Common myeloid progenitor, CD34-positive (primary cell): ENCODE measurements around the gene INTS11.

Experiments used
- CTCF ChIA-PET: fragments of 350-600 bp; sonication (Branson Sonifier 250); formaldehyde crosslinking; loops from one replicate; lab custom pipeline; 2021; ENCODE audit warnings: antibody characterized with exemption; lab: Charles Lee
- POLR2A ChIA-PET: fragments of 350-600 bp; sonication (Branson Sonifier 250); formaldehyde crosslinking; loops from one replicate; lab custom pipeline; 2021; ENCODE audit warnings: antibody characterized with exemption; lab: Charles Lee
- DNase-seq, 3 donors: peaks; one replicate each; pipeline versions ENCODE4 v3.0.0 to v3.0.0-alpha.2; 2013
- H3K27ac ChIP-seq, 2 experiments: 1 replicate in 1 of 2; 2 replicates in 1 of 2; pipeline ENCODE4 v1.7.0; 2013; ENCODE audit warnings: inconsistent platforms in 2 of 2, low read length in 2 of 2, mild to moderate bottlenecking in 2 of 2, low read depth in 1 of 2, moderate library complexity in 1 of 2; ENCODE audit not compliant: severe bottlenecking in 2 of 2, insufficient read depth in 1 of 2, poor library complexity in 1 of 2
- H3K27me3 ChIP-seq, 5 experiments: replicated peaks in 2 of 5; 1 replicate in 3 of 5; 2 replicates in 2 of 5; pipeline versions ENCODE4 v1.6.1 to v1.7.0; 2013; ENCODE audit warnings: low read length in 4 of 5, mild to moderate bottlenecking in 2 of 5, moderate library complexity in 2 of 5, inconsistent platforms in 1 of 5; ENCODE audit not compliant: insufficient read depth in 5 of 5, control insufficient read depth in 4 of 5
- H3K36me3 ChIP-seq, 4 experiments: 1 replicate in 2 of 4; 2 replicates in 2 of 4; pipeline versions ENCODE4 v1.6.1 to v1.7.0; 2013; ENCODE audit warnings: low read length in 3 of 4, control low read depth in 1 of 4, mild to moderate bottlenecking in 1 of 4; ENCODE audit not compliant: control insufficient read depth in 4 of 4, insufficient read depth in 4 of 4
- H3K4me1 ChIP-seq, 4 experiments: 1 replicate in 3 of 4; 2 replicates in 1 of 4; pipeline versions ENCODE4 v1.6.1 to v1.7.1; 2013; ENCODE audit warnings: low read length in 3 of 4, mild to moderate bottlenecking in 3 of 4, control low read depth in 1 of 4, inconsistent platforms in 1 of 4, moderate library complexity in 1 of 4; ENCODE audit not compliant: control insufficient read depth in 4 of 4, insufficient read depth in 4 of 4; ENCODE audit errors: control extremely low read depth in 1 of 4
- H3K4me3 ChIP-seq, 7 experiments: 1 replicate in 4 of 7; 2 replicates in 3 of 7; pipeline versions ENCODE4 v1.5.1 to v1.7.0; 2013; ENCODE audit warnings: mild to moderate bottlenecking in 7 of 7, low read length in 6 of 7, moderate library complexity in 6 of 7, inconsistent platforms in 2 of 7, low read depth in 2 of 7, control low read depth in 1 of 7; ENCODE audit not compliant: insufficient read depth in 4 of 7, control insufficient read depth in 1 of 7; ENCODE audit errors: extremely low read depth in 1 of 7
- H3K9me3 ChIP-seq, 5 experiments: 1 replicate in 4 of 5; 2 replicates in 1 of 5; pipeline versions ENCODE4 v1.6.1 to v1.7.1; 2013; ENCODE audit warnings: low read length in 4 of 5, mild to moderate bottlenecking in 2 of 5, inconsistent platforms in 1 of 5, low read depth in 1 of 5, moderate library complexity in 1 of 5; ENCODE audit not compliant: control insufficient read depth in 4 of 5, insufficient read depth in 2 of 5; ENCODE audit errors: control extremely low read depth in 1 of 5
- WGBS: methylation state at CpG from one replicate; pipeline ENCODE4 v1.1.5; 2013; ENCODE audit not compliant: insufficient coverage; 5-methylcytosine and 5-hydroxymethylcytosine counted together

Gene INTS11

DNA sequence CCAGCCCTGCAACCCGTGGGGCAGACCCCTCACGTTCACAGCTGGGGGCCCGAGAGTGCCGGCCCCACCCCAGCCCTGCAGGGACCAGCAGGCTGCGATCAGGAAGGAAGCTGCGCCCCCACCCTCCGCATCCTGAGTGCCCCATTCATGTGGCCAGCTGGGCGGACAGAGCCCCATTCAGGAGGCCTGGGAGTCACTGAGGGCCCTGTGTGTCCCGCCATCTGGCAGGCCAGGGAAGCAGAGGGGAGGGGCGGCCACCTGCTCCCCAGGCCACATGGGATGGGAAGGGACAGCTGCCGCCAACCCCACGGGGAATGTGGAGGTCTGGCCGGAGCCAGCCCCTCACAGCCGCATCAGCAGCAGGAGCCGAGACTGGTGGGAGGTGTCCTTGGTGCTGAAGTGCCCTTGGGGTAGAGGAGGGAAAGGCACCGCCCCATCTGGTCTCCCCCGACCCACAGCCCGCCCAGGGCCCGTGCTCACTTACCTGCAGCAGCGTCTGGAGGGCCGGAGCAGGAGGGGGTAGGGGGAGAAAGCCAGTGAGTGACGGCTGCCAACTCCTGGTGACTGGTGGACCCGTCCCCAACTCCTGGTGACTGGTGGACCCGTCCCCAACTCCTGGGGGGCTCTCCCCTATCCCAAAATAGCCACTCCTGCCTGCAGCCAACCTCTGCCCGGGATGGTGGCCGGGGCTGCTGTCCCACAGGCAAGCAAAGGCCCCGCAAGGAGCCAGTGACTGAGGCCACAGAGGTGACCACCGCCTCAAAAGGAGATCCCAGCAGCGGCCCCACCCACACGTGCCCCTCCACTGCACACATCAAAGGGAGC, 25.4 kb downstream of the INTS11 start:
- no peaks in the 10 kb centered on the region for H3K27me3 ChIP-seq
- ChIA-PET POLR2A (no interaction called here), CTCF (interaction anchor here (1.1 kb wide), 1 partner anchor 22 kb away, joined by 3 read pairs; no protein-coding TSS in a partner anchor)
- H3K27ac ChIP-seq: no peak overlapping the region
- peaks cover 0 to 25% (median 11%) of the 10 kb centered on the region in 4 experiments for H3K36me3 ChIP-seq
- H3K9me3 ChIP-seq: no peaks in the 10 kb centered on the region
- WGBS: 94% methylated on average over 22 of the region's 30 CpGs
- peaks cover 0 to 10% (median 5%) of the 10 kb centered on the region in 4 experiments for H3K4me1 ChIP-seq
- no peak overlapping the region for H3K4me3 ChIP-seq
- DNase-seq: peak in 2 of 3 donors; percentile 28 to 33

- Histone ChIP-seq H3K27ac (no peak overlapping the region), H3K4me1 (peaks cover 0 to 3% (median under 1%) of the 10 kb centered on the region in 4 experiments), H3K36me3 (peaks cover 0 to 29% (median 11%) of the 10 kb centered on the region in 4 experiments), H3K9me3 (no peaks in the 10 kb centered on the region), H3K27me3 (no peaks in the 10 kb centered on the region), H3K4me3 (no peak overlapping the region)
- POLR2A ChIA-PET: no interaction called here
- CTCF ChIA-PET: interaction anchor here (0.7 to 1.1 kb wide), 2 partner anchors 21 to 92 kb away, joined by 3 read pairs; partner anchors contain the start of gene TNFRSF18
- 96% methylated on average over 27 of the region's 31 CpGs for WGBS
- no peak for DNase-seq
Observed at GRCh38 chr1:1297802-1298424, 26.5 kb downstream of the INTS11 start.

- no peak for DNase-seq
- Histone ChIP-seq H3K27me3 (no peaks in the 10 kb centered on the region), H3K36me3 (peaks cover 0 to 29% (median 11%) of the 10 kb centered on the region in 4 experiments), H3K27ac (no peak overlapping the region), H3K9me3 (no peaks in the 10 kb centered on the region), H3K4me1 (peaks cover 0 to 3% (median 0%) of the 10 kb centered on the region in 4 experiments), H3K4me3 (no peak overlapping the region)
- ChIA-PET POLR2A (interaction anchor here (0.8 kb wide), 1 partner anchor 9 kb away, joined by 3 read pairs; no protein-coding TSS in a partner anchor), CTCF (interaction anchor here (1.7 kb wide), 1 partner anchor 56 kb away, joined by 4 read pairs; no protein-coding TSS in a partner anchor)
- WGBS: 96% methylated on average over 56 of the region's 62 CpGs
Observed at GRCh38 chr1:1296070-1297061, 28.1 kb downstream of the INTS11 start.

DNA sequence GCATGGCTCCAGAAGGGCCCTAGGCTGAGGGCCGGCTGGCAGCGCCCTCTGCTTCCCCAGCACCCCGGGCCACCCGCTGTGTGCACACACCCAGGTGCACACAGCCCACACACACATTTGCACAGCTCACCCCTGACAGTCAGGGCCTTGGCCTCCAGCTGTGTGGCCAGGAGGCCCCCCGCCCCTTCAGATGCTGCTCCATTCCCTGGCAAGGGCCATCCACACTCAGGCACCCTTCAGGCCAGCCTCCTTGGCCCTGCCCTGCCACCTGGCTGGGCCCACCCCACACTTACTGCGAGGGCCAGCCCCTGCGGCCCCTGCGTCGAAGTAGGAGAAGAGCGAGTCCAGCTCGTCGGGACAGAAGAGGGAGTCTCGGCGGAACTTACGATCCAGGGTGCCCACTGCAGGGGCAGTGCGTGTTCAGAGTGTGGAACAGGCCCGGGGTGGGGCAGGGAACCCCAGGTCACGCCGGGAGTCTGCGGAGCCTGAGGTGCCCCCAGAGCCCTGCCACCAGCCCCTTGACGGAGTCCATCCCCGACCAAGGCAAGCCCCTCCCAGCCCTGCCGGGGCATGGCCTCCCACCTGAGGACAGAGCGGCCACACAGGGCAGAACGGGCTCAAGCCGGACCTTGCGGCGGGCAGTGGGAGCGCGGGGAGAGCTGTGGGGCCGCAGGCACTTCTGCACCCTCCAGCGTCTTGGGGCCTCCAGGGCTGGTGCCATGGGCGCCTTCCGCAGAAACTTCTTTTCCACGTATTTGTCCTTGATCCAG, 29.1 kb downstream of the INTS11 start:
- Histone ChIP-seq H3K9me3 (no peaks in the 10 kb centered on the region), H3K4me3 (no peak overlapping the region), H3K36me3 (peaks cover 0 to 29% (median 11%) of the 10 kb centered on the region in 4 experiments), H3K27me3 (no peaks in the 10 kb centered on the region), H3K4me1 (peaks cover 0 to 3% (median 0%) of the 10 kb centered on the region in 4 experiments), H3K27ac (no peak overlapping the region)
- CTCF ChIA-PET: interaction anchor here (1.7 kb wide), 1 partner anchor 55 kb away, joined by 4 read pairs; no protein-coding TSS in a partner anchor
- 97% methylated on average over 25 of the region's 35 CpGs for WGBS
- POLR2A ChIA-PET: interaction anchor here (0.8 kb wide), 1 partner anchor 10 kb away, joined by 3 read pairs; no protein-coding TSS in a partner anchor
- DNase-seq: no peak

- POLR2A ChIA-PET: no interaction called here
- peaks cover 0 to 29% (median 8%) of the 10 kb centered on the region in 4 experiments for H3K36me3 ChIP-seq
- DNase-seq: no peak
- no peak overlapping the region for H3K4me3 ChIP-seq
- CTCF ChIA-PET: interaction anchor here (0.5 to 1.7 kb wide), 2 partner anchors 54 to 122 kb away, joined by 3 to 4 read pairs; no protein-coding TSS in a partner anchor
- no peaks in the 10 kb centered on the region for H3K9me3 ChIP-seq
- 96% methylated on average over 34 of the region's 58 CpGs for WGBS
- H3K27ac ChIP-seq: no peak overlapping the region
- no peaks in the 10 kb centered on the region for H3K27me3 ChIP-seq
- peaks cover 0 to 3% (median 0%) of the 10 kb centered on the region in 4 experiments for H3K4me1 ChIP-seq
Observed at GRCh38 chr1:1294250-1294890, 30.1 kb downstream of the INTS11 start.
